Vagina (tissue), 2 donors: Measurements from ENCODE around the gene UNK.

ENCODE experiments used
- CTCF ChIP-seq, 3 experiments: fragments of 450-650 bp in 2 of 3; fragments of 200-600 bp in 1 of 3; sonication (generic) in 1 of 3; IDR thresholded peaks; one replicate each; pipeline ENCODE4 v1.5.1; 2017 to 2019; ENCODE audit warnings: antibody characterized with exemption in 3 of 3, mild to moderate bottlenecking in 2 of 3, moderate library complexity in 2 of 3
- POLR2A ChIP-seq, 2 donors: fragments of 450-650 bp; IDR thresholded peaks; one replicate each; pipeline ENCODE4 v1.6.1; 2017; ENCODE audit warnings: antibody characterized with exemption in 2 of 2, mild to moderate bottlenecking in 2 of 2, moderate library complexity in 2 of 2

GRCh38 chr17:75845058-75845711 is 60.6 kb downstream of the UNK start:
- TF ChIP-seq POLR2A (IDR thresholded peaks at IDR 0.05) (no peak), CTCF (IDR thresholded peaks at IDR 0.05) (peak; percentile 33 to 61 (median 59))
